ENCODE measurements around the gene NKD2.

DNA sequence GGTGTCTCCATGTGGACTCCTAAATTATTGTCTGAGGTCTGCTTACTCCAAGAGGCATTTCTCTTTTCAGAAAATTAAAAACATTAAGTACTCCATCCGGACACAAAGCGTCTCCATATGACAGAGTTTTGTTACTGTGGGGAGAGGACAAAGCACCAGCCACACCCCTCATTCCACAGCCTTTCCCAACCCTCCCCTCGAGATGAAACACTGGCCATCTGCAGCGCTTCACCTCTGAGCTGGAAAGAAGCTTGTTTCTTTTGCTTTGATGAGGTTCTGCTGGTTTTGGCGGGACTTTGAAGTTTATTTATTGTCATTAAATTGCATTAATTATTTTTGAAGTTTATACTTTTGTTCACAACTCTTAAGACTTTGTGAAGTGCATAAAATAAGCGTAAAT lies 27.6 kb upstream of the NKD2 start:
- TF ChIP-seq TAF1 (IDR thresholded peaks at IDR 0.05; ENCODE audit: low read depth, low read length) (no peak), POLR2AphosphoS5 (IDR thresholded peaks at IDR 0.05; ENCODE audit: low read depth, low read length) (no peak), POLR2A (IDR thresholded peaks at IDR 0.05; ENCODE audit: low read depth, low read length) (no peak), POU2F2 (IDR thresholded peaks at IDR 0.05; ENCODE audit: low read depth, low read length) (no peak), SPI1 (IDR thresholded peaks at IDR 0.05; ENCODE audit: low read depth, low read length) (no peak)
